ENCODE data around the gene RPL31.

- TF ChIP-seq CTCF (IDR thresholded peaks at IDR 0.05) (no peak), EZH2 (IDR thresholded peaks at IDR 0.05; ENCODE audit: borderline replicate concordance, insufficient read depth, low read depth, low read length, poor library complexity, severe bottlenecking) (no peak)
Measured at GRCh38 chr2:101040072-101040471, 38.0 kb downstream of the RPL31 start.
